ENCODE measurements around the gene SNX8. TPM values are rescaled to one million over a fixed set of nuclear protein-coding genes. Genes with fewer than 3 reads are reported as not detected.

The SNX8 gene
- total RNA-seq, 1 donor from 2014 or later, result 41.5 TPM

DNA sequence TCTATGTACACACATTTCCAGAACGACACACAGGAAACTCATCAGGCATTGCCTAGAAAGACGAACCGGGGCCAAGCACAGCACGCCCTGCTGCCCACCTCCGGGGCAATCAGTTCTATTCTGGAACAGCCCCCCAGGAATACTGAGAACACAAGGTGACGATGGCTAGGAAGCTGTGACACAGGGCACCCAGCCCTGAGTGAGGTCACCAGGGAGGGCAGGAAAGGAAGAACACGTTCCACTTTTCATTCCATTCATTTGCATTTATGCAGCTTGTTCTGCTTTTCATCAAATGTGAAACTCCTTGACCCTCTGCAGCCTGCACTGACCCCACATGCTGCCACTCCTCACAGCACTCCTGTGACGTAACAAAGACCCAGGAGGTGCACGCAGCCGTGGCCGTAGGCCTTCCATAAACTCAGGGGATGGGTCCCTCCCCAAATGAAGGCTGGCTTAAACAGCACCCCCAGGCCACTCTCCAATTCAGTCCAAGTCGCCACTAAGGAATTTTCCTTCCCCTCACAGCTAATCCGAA lies 110.4 kb downstream of the SNX8 start:
- H3K4me1 Mint-ChIP-seq (ENCODE audit: unreplicated experiment), result peaks cover 24% of the 10 kb centered on the region
- no peak overlapping the region for H3K4me3 Mint-ChIP-seq (ENCODE audit: unreplicated experiment)
- no peak overlapping the region for H3K27ac Mint-ChIP-seq (ENCODE audit: unreplicated experiment)
- no peaks in the 10 kb centered on the region for H3K9me3 Mint-ChIP-seq (ENCODE audit: unreplicated experiment)
- TF ChIP-seq, protein P1, sequence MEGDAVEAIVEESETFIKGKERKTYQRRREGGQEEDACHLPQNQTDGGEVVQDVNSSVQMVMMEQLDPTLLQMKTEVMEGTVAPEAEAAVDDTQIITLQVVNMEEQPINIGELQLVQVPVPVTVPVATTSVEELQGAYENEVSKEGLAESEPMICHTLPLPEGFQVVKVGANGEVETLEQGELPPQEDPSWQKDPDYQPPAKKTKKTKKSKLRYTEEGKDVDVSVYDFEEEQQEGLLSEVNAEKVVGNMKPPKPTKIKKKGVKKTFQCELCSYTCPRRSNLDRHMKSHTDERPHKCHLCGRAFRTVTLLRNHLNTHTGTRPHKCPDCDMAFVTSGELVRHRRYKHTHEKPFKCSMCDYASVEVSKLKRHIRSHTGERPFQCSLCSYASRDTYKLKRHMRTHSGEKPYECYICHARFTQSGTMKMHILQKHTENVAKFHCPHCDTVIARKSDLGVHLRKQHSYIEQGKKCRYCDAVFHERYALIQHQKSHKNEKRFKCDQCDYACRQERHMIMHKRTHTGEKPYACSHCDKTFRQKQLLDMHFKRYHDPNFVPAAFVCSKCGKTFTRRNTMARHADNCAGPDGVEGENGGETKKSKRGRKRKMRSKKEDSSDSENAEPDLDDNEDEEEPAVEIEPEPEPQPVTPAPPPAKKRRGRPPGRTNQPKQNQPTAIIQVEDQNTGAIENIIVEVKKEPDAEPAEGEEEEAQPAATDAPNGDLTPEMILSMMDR (IDR thresholded peaks at IDR 0.05), result no peak
- no peak for DNase-seq (ENCODE audit: extremely low spot score, unreplicated experiment)
- H3K36me3 Mint-ChIP-seq (ENCODE audit: unreplicated experiment), result peaks cover 22% of the 10 kb centered on the region
- H3K27me3 Mint-ChIP-seq (ENCODE audit: unreplicated experiment), result no peaks in the 10 kb centered on the region

DNA sequence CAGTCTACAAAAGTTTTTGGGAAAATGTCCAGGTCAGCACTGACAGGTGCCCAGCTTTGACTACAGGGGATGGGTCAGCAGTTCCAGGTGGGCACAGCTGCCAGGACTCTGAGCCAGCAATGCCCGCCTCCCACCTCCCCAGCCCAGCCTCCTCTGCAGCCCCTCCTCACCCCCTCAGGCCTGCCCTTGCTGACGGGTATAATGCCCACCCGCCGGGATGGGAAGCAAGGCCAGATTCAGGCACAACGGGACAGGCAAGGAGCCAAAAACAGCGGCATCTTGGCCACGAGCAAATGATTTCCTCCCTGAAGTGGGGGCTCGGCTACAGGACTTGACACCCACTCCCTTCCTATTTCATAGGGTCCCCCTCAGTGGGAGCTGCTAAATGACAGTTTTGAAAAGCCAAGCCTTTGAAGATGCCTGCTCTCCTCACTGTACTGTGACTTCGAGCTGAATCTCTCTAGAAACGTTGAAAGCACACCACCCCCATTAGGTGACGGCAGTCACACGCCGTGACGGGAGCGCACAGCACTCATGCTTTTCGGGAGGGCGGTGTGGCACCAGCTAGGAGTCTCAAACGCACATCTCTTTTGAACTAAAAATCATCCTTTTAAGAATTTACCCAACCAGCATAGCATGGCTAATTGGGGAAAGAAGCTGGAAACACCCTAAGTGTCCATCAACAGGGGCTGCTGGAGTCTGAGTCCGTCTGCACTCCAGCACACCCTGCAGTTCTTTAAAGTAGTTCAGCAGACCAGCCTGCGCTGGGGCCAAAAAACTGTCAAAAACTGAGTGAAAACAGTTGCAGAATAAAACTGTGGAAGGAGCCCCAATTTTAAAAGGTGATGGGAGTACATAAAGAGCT lies 111.1 kb downstream of the SNX8 start:
- H3K4me3 Mint-ChIP-seq (ENCODE audit: unreplicated experiment), result no peak overlapping the region
- TF ChIP-seq, protein P1 (IDR thresholded peaks at IDR 0.05), result peak; percentile 25
- DNase-seq (ENCODE audit: extremely low spot score, unreplicated experiment), result no peak
- H3K9me3 Mint-ChIP-seq (ENCODE audit: unreplicated experiment), result no peaks in the 10 kb centered on the region
- no peaks in the 10 kb centered on the region for H3K27me3 Mint-ChIP-seq (ENCODE audit: unreplicated experiment)
- H3K36me3 Mint-ChIP-seq (ENCODE audit: unreplicated experiment), result peaks cover 18% of the 10 kb centered on the region
- peaks cover 24% of the 10 kb centered on the region for H3K4me1 Mint-ChIP-seq (ENCODE audit: unreplicated experiment)
- no peak overlapping the region for H3K27ac Mint-ChIP-seq (ENCODE audit: unreplicated experiment)

DNA sequence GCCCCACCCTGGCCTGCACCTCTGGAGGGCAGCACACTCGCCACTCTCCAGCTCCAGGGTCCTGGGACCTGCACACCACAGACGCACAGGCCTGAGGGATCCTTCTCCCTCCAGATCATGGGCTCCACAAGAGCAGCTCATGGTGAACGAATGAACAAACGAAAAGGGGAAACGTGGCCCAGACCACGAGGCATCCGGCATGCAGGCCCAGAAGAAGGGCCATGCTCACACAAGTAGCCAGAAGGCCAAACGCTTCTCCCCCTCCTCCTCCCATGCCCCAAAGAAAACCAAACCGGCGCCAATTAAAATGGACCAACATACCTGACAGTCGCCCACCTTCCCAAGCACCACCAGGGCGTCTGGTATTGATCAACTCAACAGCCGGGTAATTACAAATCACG lies 111.9 kb downstream of the SNX8 start:
- TF ChIP-seq, protein P1 (IDR thresholded peaks at IDR 0.05), result no peak
- no peaks in the 10 kb centered on the region for H3K27me3 Mint-ChIP-seq (ENCODE audit: unreplicated experiment)
- peaks cover 20% of the 10 kb centered on the region for H3K36me3 Mint-ChIP-seq (ENCODE audit: unreplicated experiment)
- no peak overlapping the region for H3K4me3 Mint-ChIP-seq (ENCODE audit: unreplicated experiment)
- H3K9me3 Mint-ChIP-seq (ENCODE audit: unreplicated experiment), result no peaks in the 10 kb centered on the region
- DNase-seq (ENCODE audit: extremely low spot score, unreplicated experiment), result no peak
- H3K4me1 Mint-ChIP-seq (ENCODE audit: unreplicated experiment), result peaks cover 24% of the 10 kb centered on the region
- H3K27ac Mint-ChIP-seq (ENCODE audit: unreplicated experiment), result no peak overlapping the region

Small RNAs within 50 kb of the gene (microRNA-seq; reads per million reads assigned to microRNA genes)
- not detected for gene MIR6836 (ENCODE audit: unreplicated experiment)

Other genes starting within 250 kb of the SNX8 start
- 30.2 and 32.7 TPM in 2 replicates for gene MAD1L1, start 81.5 kb downstream of the SNX8 start, total RNA-seq
- 18.9 and 21.6 TPM in 2 replicates for gene MRM2, start 72.2 kb downstream of the SNX8 start, total RNA-seq
- 12.8 and 14.8 TPM in 2 replicates for gene NUDT1, start 72.2 kb downstream of the SNX8 start, total RNA-seq
- gene EIF3B, start 40.4 kb upstream of the SNX8 start, total RNA-seq, result 132 and 133 TPM in 2 replicates
- 28.0 and 30.2 TPM in 2 replicates for gene CHST12, start 89.2 kb upstream of the SNX8 start, total RNA-seq
- not detected in 2 replicates for gene GRIFIN, start 162.0 kb upstream of the SNX8 start, total RNA-seq
- 20.8 and 23.3 TPM in 2 replicates for gene LFNG, start 205.3 kb upstream of the SNX8 start, total RNA-seq
- 27.8 and 29.4 TPM in 2 replicates for gene BRAT1, start 241.1 kb upstream of the SNX8 start, total RNA-seq
- gene IQCE, start 244.5 kb upstream of the SNX8 start, total RNA-seq, result 17.0 and 22.1 TPM in 2 replicates